D721Med (cell line): ENCODE results near the gene ZMPSTE24.

ENCODE experiments used
- DNase-seq: peaks from one replicate; pipeline ENCODE4 v3.0.0; 2011; ENCODE audit warnings: low spot score; ENCODE audit not compliant: insufficient read length
- FAIRE-seq: peaks from 2 replicates; lab custom pipeline; 2011; peaks lifted over from hg19 to GRCh38; lab: Jason Lieb, UNC
- TF ChIP-seq, protein P1 (sequence below): IDR thresholded peaks from 2 replicates; pipeline ENCODE4 v1.5.1; 2012; ENCODE audit warnings: mild to moderate bottlenecking, control low read depth; ENCODE audit not compliant: insufficient read depth; ENCODE audit errors: missing control alignments

The ZMPSTE24 gene

DNA sequence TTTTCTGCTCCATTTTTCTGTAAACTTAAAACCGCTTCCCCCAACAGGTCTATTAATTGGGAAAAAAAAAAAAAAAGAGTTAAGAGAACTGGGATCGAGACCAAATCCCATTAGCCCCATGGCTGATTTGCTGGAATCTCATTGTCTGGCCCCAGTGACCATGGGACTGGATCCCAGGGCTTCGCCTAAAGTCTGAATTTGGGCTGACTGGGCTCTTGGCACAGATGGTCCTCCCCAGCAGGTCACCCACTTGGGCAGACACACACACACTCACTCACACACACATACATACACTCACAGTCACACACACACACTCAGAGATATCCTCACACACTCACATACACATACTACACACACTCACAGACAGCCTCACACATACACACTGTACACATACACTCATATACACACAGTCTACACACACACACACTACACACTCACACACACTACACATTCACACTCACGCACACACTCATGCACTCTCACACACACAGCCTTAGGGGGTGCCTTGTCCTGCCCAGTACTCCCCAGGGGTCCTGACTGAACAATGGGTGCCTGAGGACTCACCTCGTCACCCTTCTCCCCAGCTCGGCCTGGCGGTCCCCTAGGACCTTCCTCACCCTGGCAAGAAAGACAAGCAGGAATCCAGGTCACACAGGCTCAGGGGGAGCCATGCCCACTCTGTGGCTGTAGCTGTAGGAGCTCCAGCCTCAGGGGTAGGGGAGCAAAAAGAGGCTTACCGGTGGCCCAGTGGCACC, 51.5 kb downstream of the ZMPSTE24 start:
- no peak for DNase-seq
- TF ChIP-seq, protein P1, sequence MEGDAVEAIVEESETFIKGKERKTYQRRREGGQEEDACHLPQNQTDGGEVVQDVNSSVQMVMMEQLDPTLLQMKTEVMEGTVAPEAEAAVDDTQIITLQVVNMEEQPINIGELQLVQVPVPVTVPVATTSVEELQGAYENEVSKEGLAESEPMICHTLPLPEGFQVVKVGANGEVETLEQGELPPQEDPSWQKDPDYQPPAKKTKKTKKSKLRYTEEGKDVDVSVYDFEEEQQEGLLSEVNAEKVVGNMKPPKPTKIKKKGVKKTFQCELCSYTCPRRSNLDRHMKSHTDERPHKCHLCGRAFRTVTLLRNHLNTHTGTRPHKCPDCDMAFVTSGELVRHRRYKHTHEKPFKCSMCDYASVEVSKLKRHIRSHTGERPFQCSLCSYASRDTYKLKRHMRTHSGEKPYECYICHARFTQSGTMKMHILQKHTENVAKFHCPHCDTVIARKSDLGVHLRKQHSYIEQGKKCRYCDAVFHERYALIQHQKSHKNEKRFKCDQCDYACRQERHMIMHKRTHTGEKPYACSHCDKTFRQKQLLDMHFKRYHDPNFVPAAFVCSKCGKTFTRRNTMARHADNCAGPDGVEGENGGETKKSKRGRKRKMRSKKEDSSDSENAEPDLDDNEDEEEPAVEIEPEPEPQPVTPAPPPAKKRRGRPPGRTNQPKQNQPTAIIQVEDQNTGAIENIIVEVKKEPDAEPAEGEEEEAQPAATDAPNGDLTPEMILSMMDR: no peak
- no peak for FAIRE-seq

DNA sequence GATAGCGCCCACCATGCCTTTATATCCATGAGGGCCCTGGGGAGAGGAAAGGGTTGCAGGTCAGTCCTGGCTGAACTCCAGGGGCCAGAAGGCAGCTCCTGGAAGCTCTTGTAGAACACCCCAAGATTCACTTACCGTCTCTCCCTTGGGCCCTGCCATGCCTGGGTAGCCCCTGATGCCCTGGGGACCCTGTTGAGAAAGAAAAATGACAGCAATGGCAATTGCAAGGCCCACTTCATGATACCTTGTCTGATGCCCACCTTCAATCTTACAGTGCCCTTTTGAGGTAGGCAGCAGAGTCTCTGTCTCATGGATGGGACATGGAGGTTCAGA, 52.1 kb downstream of the ZMPSTE24 start:
- FAIRE-seq: no peak
- TF ChIP-seq, protein P1: no peak

DNA sequence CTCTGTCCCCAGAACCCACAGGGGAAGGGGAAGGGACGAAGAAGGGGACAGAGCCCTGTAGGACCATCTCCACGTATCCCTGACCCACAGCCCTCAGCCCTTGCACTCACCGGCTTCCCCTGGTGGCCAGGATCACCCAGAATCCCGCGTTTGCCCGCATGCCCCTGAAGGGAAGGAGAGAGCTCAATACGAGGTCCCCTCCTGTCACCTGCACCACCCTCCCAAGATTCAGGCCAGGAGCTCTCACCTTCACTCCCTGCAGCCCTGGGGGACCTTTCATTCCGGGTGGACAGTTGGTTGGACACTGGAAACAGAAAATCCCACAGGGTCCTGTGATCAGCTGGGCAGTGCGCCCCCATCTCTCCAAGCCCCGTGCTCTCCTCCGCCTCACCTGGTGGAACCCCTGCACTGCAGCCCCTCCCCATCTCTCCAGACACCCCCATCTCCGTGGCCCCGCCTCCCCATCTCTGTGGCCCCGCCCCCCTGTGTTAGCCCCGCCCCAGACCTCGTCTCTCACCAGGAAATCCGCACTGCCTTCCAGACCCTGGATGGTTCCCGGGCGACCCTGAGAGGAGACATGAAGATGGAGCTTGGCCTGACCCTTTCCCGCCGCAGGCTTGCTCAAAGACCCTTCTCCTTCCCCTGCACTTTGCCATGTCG, 53.1 kb downstream of the ZMPSTE24 start:
- TF ChIP-seq, protein P1: no peak
- FAIRE-seq: no peak
- DNase-seq: no peak

More for the DNA sequence above, 52.1 kb downstream of the ZMPSTE24 start:
- DNase-seq: no peak

DNA sequence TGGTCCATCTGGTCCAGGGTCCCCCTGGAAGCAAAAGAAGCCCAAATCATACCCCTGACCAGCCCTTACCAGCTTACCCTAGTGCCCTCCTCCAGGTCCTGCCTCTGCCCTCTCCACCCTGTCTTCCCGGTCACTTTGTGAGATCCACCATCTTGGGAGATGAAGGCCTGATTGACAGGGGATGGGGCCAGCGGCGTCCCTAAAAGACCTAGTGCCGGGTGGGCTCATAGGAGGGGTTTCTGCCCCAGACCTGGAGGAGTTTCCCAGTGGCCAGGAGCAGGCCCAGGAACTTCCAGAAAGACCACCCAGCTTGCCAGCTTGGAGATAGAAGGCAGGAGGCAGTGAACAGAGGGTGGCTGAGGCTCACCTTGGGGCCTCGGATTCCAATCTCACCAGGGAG, 53.7 kb downstream of the ZMPSTE24 start:
- FAIRE-seq (no peak), DNase-seq (no peak)
- TF ChIP-seq, protein P1: no peak

DNA sequence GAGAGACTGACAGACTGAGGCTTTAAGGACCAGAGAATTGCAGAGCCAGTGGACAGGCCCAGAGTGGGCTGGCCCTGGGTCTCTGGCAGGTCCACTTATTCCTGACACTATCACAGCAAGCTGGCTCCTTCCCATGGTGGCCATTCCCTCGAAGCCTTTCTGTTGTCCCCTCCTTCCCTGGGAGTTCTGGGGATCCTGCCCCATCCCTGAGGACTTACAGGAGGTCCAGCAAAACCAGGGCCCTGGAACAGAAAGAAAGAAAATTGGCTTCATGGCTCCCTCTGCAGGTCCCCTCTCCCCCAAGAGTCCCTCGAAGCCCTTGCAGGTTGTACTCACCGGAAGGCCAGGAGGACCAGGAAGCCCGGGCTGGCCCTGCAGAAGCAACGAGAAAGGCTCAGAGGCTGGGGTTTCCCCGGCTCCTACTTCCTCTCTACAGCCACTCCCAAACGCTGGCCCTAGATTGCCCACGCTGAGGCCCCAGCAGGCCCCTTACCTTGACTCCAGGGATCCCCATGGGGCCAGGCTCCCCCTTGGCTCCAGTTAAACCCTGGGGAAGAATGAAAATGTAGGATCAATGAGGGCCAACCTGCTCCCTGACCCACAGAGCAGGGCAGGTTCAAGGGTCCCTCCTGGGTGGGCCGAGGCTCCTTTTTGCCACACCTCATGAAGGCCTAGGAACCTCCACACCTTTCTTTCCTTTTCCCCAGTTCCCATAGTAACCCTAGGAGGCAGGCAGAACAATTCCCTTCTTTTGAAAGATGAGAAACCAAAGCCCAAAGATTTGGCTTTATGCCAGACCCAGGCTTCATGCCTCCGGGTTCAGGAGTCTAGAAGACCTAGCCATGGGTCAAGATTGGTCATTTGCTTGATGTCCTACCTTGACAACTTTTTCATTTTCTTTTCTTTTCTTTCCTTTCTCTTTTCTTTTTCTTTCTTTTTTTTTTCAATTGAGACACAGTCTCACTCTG, 54.5 kb downstream of the ZMPSTE24 start:
- DNase-seq (no peak), FAIRE-seq (no peak)

DNA sequence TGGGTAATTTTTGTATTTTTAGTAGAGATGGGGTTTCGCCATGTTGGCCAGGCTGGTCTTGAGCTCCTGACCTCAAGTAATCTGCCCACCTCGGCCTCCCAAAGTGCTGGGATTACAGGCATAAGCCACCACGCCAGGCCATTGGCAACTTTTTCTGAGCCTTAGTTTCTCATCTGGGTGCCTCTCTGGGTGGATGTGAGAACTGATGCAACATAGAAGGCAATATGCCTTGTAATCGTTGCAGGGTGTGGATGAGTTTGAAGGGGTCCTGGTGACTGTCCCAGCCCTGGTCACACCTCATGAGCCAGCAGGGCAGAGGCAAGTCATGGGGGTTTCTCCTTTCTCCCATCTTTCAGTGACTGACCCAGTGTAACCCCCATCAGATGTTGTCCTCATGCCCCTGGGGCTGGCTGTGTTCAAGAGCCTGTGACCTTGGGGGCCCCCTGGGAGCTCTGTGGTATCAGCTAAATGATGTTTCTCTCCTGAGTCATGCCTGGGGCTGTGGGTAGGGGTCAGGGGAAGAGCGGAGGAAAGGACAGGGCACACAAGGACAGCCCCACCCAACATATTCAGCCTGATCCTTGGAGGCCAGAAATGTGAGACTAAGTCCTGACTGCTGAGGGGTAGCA, 55.4 kb downstream of the ZMPSTE24 start:
- TF ChIP-seq, protein P1: no peak
- DNase-seq (no peak), FAIRE-seq (no peak)

More for the DNA sequence above, 54.5 kb downstream of the ZMPSTE24 start:
- TF ChIP-seq, protein P1: no peak
